ENCODE results near the gene P4HB. TPM values are rescaled to one million over a fixed set of nuclear protein-coding genes. Genes with fewer than 3 reads are reported as not detected.

Gene P4HB
- total RNA-seq, 1 experiment from 2014 or later = 1,635 TPM

- peaks cover 18% of the 10 kb centered on the region for H3K4me1 ChIP-seq (replicated peaks)
- no peak overlapping the region for H3K27ac ChIP-seq
- no peak for DNase-seq (ENCODE audit: low read depth in 1 of 2, low spot score in 2 of 2)
These were observed 2.0 kb downstream of the P4HB start for GRCh38 chr17:81858170-81858966.

GRCh38 chr17:81854974-81855774 lies 5.2 kb downstream of the P4HB start:
- Histone ChIP-seq H3K4me3 (no peak overlapping the region), H3K27me3 (replicated peaks) (no peaks in the 10 kb centered on the region), H3K9me3 (replicated peaks) (no peaks in the 10 kb centered on the region), H3K27ac (no peak overlapping the region), H3K36me3 (peaks cover 94% of the 10 kb centered on the region), H3K4me1 (replicated peaks) (peaks cover 11% of the 10 kb centered on the region)
- DNase-seq (ENCODE audit: low read depth in 1 of 2, low spot score in 2 of 2) = no peak

More at GRCh38 chr17:81858170-81858966, 2.0 kb downstream of the P4HB start:
- Histone ChIP-seq H3K36me3 (peaks cover 86% of the 10 kb centered on the region), H3K4me3 (peak overlapping the region; percentile 88), H3K27me3 (replicated peaks) (no peaks in the 10 kb centered on the region), H3K9me3 (replicated peaks) (no peaks in the 10 kb centered on the region)

GRCh38 chr17:81852237-81852636 lies 8.1 kb downstream of the P4HB start:
- no peak for DNase-seq (ENCODE audit: low read depth in 1 of 2, low spot score in 2 of 2)
- peaks cover 94% of the 10 kb centered on the region for H3K36me3 ChIP-seq
- no peak overlapping the region for H3K27ac ChIP-seq

GRCh38 chr17:81851423-81851822 lies 8.9 kb downstream of the P4HB start:
- no peaks in the 10 kb centered on the region for H3K9me3 ChIP-seq (replicated peaks)
- no peaks in the 10 kb centered on the region for H3K27me3 ChIP-seq (replicated peaks)
- no peak for DNase-seq (ENCODE audit: low read depth in 1 of 2, low spot score in 2 of 2)
- no peaks in the 10 kb centered on the region for H3K4me1 ChIP-seq (replicated peaks)
- H3K27ac ChIP-seq = no peak overlapping the region
- no peak overlapping the region for H3K4me3 ChIP-seq
- peaks cover 95% of the 10 kb centered on the region for H3K36me3 ChIP-seq

More at GRCh38 chr17:81852237-81852636, 8.1 kb downstream of the P4HB start:
- H3K4me1 ChIP-seq (replicated peaks) = no peaks in the 10 kb centered on the region
- H3K9me3 ChIP-seq (replicated peaks) = no peaks in the 10 kb centered on the region
- no peaks in the 10 kb centered on the region for H3K27me3 ChIP-seq (replicated peaks)
- H3K4me3 ChIP-seq = no peak overlapping the region

- H3K27ac ChIP-seq = no peak overlapping the region
- H3K36me3 ChIP-seq = peaks cover 96% of the 10 kb centered on the region
- H3K9me3 ChIP-seq (replicated peaks) = no peaks in the 10 kb centered on the region
- DNase-seq (ENCODE audit: low read depth in 1 of 2, low spot score in 2 of 2) = no peak
- no peaks in the 10 kb centered on the region for H3K27me3 ChIP-seq (replicated peaks)
- H3K4me1 ChIP-seq (replicated peaks) = no peaks in the 10 kb centered on the region
- H3K4me3 ChIP-seq = no peak overlapping the region
These were observed 10.9 kb downstream of the P4HB start for GRCh38 chr17:81849457-81849856.

GRCh38 chr17:81846743-81847689 lies 13.3 kb downstream of the P4HB start:
- Histone ChIP-seq H3K36me3 (peaks cover 96% of the 10 kb centered on the region), H3K27ac (no peak overlapping the region)

GRCh38 chr17:81845881-81846742 lies 14.2 kb downstream of the P4HB start:
- Histone ChIP-seq H3K27ac (no peak overlapping the region), H3K9me3 (replicated peaks) (no peaks in the 10 kb centered on the region), H3K27me3 (replicated peaks) (no peaks in the 10 kb centered on the region), H3K4me1 (replicated peaks) (no peaks in the 10 kb centered on the region), H3K4me3 (no peak overlapping the region), H3K36me3 (peaks cover 91% of the 10 kb centered on the region)
- DNase-seq (ENCODE audit: low read depth in 1 of 2, low spot score in 2 of 2) = no peak

More at GRCh38 chr17:81846743-81847689, 13.3 kb downstream of the P4HB start:
- no peaks in the 10 kb centered on the region for H3K9me3 ChIP-seq (replicated peaks)
- no peak for DNase-seq (ENCODE audit: low read depth in 1 of 2, low spot score in 2 of 2)
- H3K4me3 ChIP-seq = no peak overlapping the region
- H3K4me1 ChIP-seq (replicated peaks) = no peaks in the 10 kb centered on the region
- H3K27me3 ChIP-seq (replicated peaks) = no peaks in the 10 kb centered on the region

- Histone ChIP-seq H3K4me3 (no peak overlapping the region), H3K27ac (no peak overlapping the region), H3K27me3 (replicated peaks) (no peaks in the 10 kb centered on the region), H3K9me3 (replicated peaks) (no peaks in the 10 kb centered on the region), H3K36me3 (peaks cover 83% of the 10 kb centered on the region), H3K4me1 (replicated peaks) (no peaks in the 10 kb centered on the region)
- no peak for DNase-seq (ENCODE audit: low read depth in 1 of 2, low spot score in 2 of 2)
These were observed 15.0 kb downstream of the P4HB start for GRCh38 chr17:81845361-81845760.

- Histone ChIP-seq H3K9me3 (replicated peaks) (no peaks in the 10 kb centered on the region), H3K4me3 (no peak overlapping the region), H3K36me3 (peaks cover 81% of the 10 kb centered on the region), H3K27me3 (replicated peaks) (no peaks in the 10 kb centered on the region), H3K4me1 (replicated peaks) (no peaks in the 10 kb centered on the region), H3K27ac (no peak overlapping the region)
- no peak for DNase-seq (ENCODE audit: low read depth in 1 of 2, low spot score in 2 of 2)
These were observed 15.4 kb downstream of the P4HB start for GRCh38 chr17:81844887-81845286.

- Histone ChIP-seq H3K4me1 (replicated peaks) (no peaks in the 10 kb centered on the region), H3K9me3 (replicated peaks) (no peaks in the 10 kb centered on the region), H3K36me3 (peaks cover 77% of the 10 kb centered on the region), H3K27ac (no peak overlapping the region), H3K4me3 (no peak overlapping the region), H3K27me3 (replicated peaks) (no peaks in the 10 kb centered on the region)
- DNase-seq (ENCODE audit: low read depth in 1 of 2, low spot score in 2 of 2) = no peak
These were observed 15.9 kb downstream of the P4HB start for GRCh38 chr17:81844327-81844851.

GRCh38 chr17:81843713-81844326 lies 16.5 kb downstream of the P4HB start:
- Histone ChIP-seq H3K4me1 (replicated peaks) (no peaks in the 10 kb centered on the region), H3K27ac (no peak overlapping the region), H3K4me3 (no peak overlapping the region), H3K36me3 (peaks cover 71% of the 10 kb centered on the region), H3K27me3 (replicated peaks) (no peaks in the 10 kb centered on the region), H3K9me3 (replicated peaks) (no peaks in the 10 kb centered on the region)
- DNase-seq (ENCODE audit: low read depth in 1 of 2, low spot score in 2 of 2) = no peak
